HG03378 (cell line): ENCODE measurements around the gene NUF2.
"Not testable (repeated sequence)": the region's sequence is repeated elsewhere in the genome, so short reads cannot be mapped to it uniquely, and the experiment has no call there.

Experiments used
- ATAC-seq: cut with Tn5 transposase; IDR thresholded peaks from one replicate; pipeline ENCODE4 v1.9.1; 2021; ENCODE audit warnings: mild to moderate bottlenecking, moderate library complexity; ENCODE audit not compliant: unreplicated experiment

NUF2 gene

GRCh38 chr1:163331116-163331515 is 9.4 kb downstream of the NUF2 start:
- ATAC-seq = no peak

GRCh38 chr1:163335216-163335615 is 13.5 kb downstream of the NUF2 start:
- ATAC-seq = no peak

GRCh38 chr1:163337631-163338030 is 15.9 kb downstream of the NUF2 start:
- no peak for ATAC-seq

GRCh38 chr1:163346326-163346870 is 24.6 kb downstream of the NUF2 start:
- no peak for ATAC-seq

GRCh38 chr1:163347106-163347505 is 25.4 kb downstream of the NUF2 start:
- no peak for ATAC-seq

- no peak for ATAC-seq
Measured at GRCh38 chr1:163351912-163352311, 30.2 kb downstream of the NUF2 start.

- ATAC-seq = no peak
Measured at GRCh38 chr1:163357378-163357777, 35.6 kb downstream of the NUF2 start.

GRCh38 chr1:163358172-163358571 is 36.4 kb downstream of the NUF2 start:
- not testable (repeated sequence) for ATAC-seq

- ATAC-seq = no peak
Measured at GRCh38 chr1:163361123-163361934, 39.6 kb downstream of the NUF2 start.

- ATAC-seq = no peak
Measured at GRCh38 chr1:163365186-163365585, 43.4 kb downstream of the NUF2 start.

- ATAC-seq = no peak
Measured at GRCh38 chr1:163366555-163366954, 44.8 kb downstream of the NUF2 start.

- no peak for ATAC-seq
Measured at GRCh38 chr1:163367721-163368120, 46.0 kb downstream of the NUF2 start.

- ATAC-seq = no peak
Measured at GRCh38 chr1:163372576-163372975, 50.8 kb downstream of the NUF2 start.

GRCh38 chr1:163378554-163378953 is 56.8 kb downstream of the NUF2 start:
- ATAC-seq = no peak

- no peak for ATAC-seq
Measured at GRCh38 chr1:163379801-163380200, 58.0 kb downstream of the NUF2 start.

- ATAC-seq = no peak
Measured at GRCh38 chr1:163381487-163382184, 59.9 kb downstream of the NUF2 start.

GRCh38 chr1:163382395-163382794 is 60.6 kb downstream of the NUF2 start:
- no peak for ATAC-seq

GRCh38 chr1:163387146-163387545 is 65.4 kb downstream of the NUF2 start:
- ATAC-seq = no peak

GRCh38 chr1:163388970-163389369 is 67.2 kb downstream of the NUF2 start:
- ATAC-seq = no peak

- ATAC-seq = no peak
Measured at GRCh38 chr1:163395790-163396189, 74.0 kb downstream of the NUF2 start.

- ATAC-seq = no peak
Measured at GRCh38 chr1:163397451-163398200, 75.9 kb downstream of the NUF2 start.
